DMS53 (cell line): Measurements from ENCODE around the gene CST9.

ENCODE experiments used
- DNase-seq: peaks from one replicate; lab custom pipeline; 2025; lab: John Stamatoyannopoulos, UW

CST9 gene, protein sequence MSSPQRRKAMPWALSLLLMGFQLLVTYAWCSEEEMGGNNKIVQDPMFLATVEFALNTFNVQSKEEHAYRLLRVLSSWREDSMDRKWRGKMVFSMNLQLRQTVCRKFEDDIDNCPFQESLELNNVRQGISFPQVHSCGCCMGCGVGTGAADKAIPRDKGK

DNA sequence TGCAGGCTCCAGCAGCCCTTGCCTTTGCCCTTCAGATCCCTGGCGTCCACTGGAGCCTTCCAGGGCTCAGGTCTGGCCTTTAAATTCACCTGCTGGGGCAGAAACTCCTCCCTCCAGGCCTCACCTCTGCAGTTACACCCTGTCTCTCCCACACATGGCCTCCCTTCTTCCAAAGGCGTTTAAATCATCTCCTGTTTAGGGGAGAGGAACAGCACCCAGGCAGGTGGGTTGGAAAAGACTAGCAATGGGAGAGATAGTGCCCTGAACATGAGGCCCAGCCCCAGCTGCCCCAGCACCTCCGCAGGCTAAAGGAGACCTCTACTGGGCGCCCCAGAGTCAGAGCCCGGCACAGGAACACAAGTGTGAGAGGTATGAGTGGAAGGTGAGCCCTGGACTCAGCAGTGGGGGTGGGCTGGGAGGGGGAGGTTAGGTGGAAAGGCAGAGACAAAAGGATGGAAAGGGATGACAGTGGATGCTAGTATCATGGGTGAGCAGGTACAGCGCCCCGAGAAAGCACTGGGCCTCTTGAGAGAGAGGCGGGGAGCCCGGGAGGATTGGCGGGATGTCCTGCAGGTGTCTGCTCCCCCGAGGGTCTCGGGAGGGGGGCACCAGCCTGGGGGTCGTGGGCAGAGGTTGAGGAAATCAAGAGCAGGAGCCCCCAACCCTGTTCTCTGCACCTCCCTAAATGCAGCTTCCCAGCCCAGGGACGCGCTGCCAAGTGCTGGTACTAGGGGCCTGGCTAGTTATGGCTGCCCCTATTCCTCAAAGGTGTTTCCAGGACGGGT is at the start of gene CST9:
Gene CST9 (minus strand): TSS at position 51 of the 785 bp plus-strand sequence. CDS start 53 bp downstream, outside the sequence.
- no peak for DNase-seq

DNA sequence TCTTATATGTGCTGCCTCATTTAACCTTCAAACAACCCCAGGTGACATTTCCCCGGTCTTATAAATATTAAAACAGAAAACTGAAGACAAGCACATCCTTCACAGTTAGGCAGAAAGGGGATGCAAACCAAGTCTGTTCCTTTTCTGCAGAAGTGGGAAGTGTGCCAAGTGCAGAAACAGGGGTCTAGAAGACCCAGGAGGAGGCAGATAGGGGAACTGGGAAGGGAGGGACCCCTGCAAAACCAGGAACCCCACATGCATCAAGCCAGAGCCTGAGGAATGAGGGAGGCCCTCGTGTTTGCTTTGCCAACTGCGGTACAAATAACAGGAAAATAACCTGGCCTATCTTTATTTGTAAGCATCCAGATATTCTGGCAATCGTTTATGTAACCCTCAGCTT is 49.0 kb upstream of the CST9 start:
- DNase-seq, result no peak

DNA sequence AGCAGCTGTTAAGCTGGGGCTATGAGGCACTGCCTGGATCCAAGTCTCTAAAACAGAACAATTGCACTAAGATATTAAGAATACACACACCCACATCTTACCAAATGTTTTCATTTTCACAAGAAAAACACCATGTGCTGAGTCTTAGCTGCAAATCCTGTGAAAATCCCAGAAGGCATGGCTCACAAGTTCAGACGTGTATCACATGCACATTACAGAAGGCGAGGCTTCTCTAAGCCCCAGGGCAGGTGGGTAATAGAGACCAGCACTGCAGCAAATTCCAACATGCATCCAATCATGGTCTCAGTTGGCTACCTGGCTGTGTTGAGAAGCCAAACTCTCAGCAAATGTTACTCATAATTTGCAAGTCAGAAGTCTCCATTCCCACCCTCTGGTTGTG is 48.3 kb upstream of the CST9 start:
- DNase-seq, result no peak

DNA sequence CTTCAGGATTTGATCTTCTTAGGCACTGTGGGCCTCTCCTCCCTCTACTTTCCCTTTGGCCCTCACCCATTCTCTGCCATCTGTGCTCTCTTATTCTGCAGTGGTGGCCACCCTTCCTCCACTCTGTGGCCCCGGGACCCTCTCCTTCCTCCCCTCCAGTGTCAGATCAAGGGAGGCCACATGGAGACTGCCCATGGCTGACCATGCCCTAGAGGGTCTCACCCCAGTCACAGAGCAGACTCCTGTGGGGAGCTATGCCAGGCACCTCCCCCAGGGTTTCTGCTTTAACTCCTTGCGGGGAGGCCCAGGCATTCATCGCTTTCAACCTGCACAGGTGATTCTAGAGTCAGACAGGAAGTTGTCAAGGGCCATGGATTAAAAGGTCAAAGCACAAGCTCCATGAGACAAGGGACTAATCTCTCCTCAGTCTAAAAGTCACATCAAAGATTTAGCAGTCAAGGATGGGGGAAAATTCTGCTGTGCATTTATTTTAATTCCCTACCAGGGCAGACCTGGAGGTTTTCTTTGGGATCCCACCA is 47.8 kb upstream of the CST9 start:
- peak; percentile 14 for DNase-seq

DNA sequence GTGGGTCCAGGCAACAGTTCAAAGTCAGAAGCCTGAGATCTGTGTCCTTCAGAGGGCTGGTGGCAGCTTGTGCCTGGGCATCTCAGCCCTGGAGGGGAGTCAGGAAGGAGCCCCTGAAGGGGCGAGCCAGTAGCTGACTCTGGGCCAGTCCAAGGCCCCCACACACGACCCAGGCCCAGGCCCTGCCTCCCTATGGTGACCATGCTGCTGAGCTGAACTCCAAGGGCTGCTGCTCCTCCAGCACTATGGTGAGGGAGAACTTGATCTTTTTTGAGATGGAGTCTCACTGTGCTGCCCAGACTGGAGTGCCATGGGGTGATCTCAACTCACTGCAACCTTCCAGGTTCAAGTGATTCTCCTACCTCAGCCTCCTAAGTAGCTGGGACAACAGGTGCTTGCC is 47.2 kb upstream of the CST9 start:
- DNase-seq, result no peak

DNA sequence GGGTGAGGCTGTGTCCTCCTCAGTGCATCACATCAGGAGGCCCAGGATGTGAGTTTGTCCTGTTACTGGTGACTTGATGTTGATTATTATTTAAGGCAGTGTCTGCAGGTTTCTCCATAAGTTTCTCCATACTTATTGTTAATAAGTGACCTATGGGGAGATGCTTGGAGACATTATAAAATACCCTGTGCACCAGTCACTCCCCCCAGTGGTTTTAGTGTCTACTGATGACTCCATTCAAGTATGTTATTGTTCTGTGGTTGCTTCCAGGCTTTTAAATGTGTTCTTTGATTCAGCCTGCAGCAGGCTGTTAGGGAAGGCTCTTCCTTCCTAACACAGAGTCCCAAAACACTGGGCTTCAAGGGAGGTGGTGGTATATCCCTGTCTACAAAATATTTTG is 46.7 kb upstream of the CST9 start:
- no peak for DNase-seq

DNA sequence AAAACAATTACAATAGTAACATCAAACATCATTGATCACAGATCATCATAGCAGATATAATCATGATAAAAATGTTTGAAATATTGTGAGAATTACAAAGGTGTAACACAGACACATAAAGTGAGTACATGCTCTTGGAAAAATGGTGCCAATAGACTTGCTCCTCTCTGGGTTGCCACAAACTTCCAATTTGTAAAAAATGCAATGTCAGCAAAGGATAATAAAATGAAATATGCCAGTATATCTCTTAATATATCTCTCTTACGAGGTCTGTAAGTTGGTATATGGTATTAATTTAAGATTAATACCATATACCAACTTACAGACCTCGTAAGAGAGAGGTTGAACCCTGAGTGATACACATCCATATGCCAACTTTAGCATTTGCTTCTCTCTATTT is 45.4 kb upstream of the CST9 start:
- DNase-seq, result no peak

DNA sequence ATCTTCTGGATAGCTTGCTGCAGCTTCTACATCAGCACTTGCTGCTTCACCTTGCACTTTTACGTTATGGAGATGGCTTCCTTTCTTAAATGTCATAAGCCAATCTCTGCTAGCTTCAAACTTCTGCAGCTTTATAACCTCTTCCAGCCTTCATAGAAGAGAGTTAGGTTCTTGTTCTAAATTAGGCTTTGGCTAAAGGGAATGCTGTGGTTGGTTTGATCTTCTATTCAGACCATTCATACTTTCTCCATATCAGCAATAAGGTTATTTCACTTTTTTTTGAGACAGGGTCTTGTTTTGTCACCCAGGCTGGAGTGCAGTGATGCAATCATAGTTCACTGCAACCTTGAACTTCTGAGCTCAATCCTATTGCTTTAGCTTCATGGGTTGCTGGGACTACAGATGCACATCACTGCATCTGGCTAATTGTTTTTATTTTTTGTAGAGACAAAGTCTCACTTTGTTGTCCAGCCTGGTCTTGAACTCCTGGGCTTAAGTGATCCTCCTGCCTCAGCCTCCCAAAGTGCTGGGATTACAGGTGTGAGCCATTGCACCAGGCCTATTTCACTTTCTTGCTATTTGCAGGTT is 44.2 kb upstream of the CST9 start:
- no peak for DNase-seq

DNA sequence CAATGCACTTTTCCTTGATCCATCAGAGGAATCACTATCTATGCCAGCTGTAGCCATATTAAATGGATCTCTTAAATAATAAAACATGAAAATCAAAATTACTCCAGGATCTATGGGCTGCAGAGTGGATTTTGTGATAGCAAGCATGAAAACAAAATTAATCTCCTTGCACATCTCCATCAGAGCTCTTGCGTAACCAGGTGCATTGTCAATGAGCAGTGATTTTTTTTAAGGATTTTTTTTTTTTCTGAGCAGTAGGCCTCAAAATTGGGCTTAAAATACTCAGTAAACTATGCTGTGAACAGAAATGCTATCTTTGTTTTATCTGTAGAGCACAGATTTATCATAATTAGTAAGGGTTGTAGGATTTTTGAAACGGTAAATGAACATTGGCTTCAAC is 43.5 kb upstream of the CST9 start:
- no peak for DNase-seq

DNA sequence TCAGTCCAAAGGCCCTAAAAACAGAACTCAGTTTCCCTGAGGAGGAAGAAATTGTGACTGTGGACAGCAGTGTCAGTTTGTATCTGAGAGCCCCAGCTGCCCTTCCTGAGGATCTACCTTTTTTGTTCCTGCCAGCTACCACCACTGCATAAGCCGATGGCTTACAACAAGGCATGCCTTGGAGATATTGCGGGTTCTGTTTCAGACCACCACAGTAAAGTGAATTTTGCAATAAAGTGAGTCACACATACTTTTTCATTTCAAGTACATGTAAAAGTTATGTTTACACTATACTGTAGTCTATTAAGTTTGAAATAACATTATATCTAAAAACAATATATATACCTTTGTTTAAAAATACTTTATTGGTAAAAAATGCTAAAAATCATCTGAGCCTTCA is 41.6 kb upstream of the CST9 start:
- DNase-seq, result no peak

DNA sequence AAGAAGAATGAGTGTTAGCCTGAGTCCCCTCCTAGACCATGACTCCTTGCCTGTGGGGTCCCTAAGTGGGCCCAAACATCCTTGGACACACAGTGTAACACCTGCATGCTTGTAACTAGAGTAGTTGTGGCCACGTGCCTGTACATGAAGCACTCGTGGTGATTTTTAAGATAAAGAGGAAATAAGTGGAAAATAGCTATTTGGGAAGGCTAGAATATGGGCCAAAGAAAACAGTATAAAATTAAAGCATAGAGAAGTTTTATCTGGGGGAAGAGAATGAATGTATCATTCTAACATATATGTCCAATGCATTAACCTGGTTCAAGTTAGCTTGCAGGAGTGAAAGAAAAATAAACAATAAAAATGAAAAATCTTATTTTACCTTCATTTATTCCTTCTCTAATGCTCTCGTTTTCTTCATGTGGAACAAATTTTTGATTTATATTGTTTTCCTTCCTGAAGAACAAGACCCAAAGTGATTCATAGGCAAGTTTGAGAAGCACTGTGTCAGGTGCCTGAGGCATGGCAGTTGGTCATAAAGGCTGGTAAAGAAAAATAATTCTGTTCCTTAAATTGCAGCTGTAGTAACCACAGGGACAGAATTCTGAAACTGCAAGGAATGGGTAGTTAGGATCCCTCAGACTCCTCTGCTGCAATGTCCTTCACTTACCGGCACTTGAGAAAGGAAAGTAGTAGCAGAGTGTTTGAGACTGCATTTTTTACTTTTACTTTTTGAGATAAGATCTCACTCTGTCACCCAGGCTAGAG is 40.6 kb upstream of the CST9 start:
- no peak for DNase-seq

DNA sequence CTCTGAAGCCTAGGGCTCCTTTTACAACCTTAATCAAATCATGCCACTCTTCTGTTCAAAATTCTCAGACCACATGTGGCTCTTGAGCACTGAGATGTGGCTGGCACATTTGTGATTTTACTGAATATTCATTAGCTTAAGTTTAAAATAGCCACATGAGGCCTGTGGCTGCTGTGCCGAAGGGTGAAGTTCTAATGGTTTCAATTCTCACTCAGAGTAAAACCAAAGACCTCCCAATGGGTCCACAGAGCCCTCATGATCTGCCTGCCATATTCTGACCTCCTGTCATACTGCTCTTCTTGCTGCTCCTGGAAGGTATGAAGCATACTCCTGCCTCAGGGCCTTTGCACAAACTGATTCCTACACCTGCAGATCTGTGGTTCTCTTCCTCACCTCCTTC is 39.9 kb upstream of the CST9 start:
- no peak for DNase-seq

DNA sequence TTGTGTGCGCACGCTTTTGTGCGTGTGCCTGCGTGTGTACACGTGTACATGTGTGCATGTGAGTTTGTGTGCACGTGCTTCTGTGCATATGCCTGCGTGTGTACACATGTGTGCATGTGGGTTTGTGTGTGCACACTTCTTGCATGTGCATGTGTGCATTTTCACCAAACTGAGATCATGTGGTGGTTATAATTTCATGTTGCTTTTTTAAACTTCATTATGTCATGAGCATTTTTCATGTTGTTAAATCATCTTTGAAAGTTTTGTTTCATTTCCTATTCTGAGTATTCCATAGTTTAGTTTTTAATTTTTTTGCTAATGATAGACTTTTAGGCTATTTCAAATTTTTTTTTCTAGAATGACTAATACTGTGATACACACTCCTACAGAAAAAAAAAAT is 38.4 kb upstream of the CST9 start:
- DNase-seq, result no peak

DNA sequence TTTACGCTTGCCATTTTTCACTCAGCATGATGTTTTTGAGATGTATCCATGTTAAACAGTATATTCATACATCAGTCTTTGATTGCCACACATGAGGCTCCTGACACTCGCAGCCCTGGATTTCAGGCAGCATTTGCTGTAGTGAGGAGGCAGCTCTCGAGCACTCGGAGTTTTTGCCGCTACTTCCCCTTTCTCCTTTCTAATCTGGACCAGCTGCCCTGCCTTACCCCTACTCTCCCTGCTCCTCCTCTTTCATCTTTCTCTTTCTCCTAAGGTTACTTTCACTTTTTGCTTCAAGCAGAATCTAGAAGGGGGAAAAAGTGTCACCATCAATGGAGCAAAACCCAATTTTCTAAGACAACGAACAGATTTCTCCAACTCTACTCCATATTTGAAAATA is 37.9 kb upstream of the CST9 start:
- DNase-seq, result no peak

DNA sequence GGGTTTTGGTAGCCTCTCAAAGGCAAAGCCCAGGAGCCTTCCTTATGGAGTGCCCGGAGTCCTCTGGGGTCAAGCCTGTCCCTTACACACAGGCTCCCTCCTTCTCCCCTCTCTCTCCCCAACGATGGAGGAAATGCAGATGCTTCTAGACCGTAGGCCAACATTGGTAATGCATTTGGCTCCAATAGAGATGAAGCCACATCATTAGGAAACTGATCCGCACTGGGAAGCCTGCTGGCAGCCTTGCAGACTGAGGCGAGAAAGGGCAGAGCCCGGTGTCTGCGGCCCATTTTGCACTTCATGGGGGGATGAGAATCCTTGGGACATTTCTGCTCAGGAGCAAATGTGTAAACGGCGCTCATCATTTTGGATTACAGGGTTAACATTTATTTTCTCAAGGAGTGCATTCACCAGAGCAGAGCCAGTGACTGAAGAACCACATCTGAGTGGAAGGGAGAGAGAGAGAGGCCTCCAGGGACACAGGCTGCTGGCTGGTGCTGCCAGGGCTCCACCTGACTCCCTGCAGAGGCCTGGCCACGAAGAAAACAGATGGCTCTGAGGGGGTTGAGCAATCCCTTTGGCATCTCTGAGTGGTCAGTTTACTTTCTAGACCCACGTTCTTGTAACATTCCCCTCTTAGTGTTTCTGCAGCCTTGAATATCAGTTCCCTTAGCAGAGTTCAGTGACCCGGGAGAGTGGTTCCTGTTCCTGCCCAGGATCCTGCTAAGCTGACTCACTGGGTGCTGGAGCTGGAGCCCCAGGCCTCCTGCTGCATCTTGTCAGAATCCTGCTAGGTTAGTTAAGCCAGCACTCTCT is 36.4 kb upstream of the CST9 start:
- DNase-seq, result no peak

DNA sequence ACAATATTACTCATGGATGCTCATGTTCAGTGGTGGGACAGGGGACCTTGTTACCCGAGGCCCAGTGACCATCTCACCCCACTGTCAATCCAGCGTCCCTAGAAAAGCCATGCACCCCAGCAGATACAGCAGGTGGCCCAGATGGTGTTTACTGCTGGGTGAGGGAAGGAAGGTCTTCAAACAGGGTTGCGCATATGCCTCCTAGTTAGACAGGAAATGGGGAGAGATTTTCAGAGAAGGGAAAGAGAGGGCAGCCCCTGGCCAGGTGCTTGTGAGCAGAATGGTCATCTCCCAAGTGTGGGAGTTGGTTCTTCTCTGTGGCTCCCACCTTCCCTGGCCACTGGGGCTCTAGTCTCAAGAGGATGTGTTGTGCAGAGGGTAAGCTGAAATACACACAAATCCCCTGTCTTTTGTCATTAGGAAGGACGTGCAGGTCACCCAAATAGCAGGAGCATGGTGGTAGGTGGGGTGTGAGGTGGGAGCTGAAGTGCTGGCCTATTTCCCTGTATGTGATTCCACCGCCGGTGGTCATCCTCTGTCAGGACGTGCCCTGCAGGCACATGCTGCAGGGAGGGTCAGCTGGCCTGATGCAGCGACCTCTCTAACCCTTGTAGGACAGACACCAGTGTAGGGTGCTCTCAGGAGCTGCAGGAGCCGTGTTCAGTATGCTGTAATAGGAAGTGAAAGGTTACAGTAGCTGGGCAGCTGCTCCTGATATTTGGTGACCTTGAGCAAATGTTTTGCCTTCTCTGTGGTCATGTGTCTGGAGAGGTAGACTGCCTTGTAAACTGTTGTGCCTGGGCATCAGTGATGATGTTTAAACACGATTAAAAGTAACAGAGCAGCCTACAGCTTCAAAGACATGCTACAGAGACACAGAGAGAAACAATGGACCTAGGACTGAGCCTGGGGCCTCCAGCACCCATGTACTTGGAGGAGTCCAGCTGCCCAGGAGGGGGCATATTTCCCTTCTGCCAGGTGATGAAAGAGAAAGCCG is 35.3 kb upstream of the CST9 start:
- no peak for DNase-seq

DNA sequence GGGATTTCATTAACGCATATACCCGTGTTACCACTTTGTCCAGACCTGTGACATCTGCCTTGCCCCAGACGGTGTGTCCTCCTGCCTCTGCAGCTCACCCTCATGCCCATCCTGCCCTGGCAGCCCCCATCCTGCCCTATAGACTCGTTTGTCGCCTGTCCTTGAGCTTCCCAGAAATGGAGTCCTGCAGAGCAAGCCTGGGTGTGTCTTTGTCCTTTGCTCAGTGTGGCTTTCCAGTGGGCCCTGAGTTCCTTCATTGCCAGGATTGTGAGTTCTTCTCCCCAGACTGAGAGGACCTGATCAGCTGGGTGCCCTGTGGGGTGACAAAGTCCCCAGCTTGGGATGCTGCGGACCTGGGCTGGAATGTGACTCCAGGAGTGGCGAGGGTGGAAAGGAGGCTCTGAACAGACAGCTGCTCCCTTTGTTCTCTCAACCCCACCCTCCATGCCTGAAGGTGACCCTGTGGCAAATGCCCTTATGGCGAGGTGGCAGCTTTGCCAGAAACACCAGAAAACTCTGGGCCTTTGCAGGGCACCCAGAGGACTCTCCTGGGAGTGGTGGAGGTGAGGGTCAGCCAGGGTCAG is 34.4 kb upstream of the CST9 start:
- no peak for DNase-seq

DNA sequence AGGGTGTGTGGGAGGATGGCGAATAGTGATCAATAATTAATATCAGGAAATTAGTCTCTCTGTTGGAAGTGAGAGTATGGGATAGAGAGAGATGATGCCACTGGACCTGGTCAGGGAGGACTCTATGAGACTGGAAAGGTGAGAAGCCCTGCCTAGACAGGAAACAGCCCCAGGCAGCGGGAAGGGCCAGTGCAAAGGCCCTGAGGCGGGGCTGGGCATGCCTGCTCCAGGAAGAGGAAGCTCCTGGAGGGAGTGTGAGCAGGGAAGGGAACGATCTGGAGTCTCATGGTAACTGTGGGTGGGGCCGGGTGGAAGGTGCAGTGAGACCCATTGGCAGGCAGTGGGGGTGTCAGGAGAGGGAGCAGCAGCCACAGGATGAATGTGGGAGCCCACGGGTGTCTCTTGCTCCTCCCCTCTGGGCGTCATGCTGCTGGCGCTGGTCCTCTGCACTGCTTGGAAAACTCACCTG is 33.8 kb upstream of the CST9 start:
- DNase-seq, result no peak

DNA sequence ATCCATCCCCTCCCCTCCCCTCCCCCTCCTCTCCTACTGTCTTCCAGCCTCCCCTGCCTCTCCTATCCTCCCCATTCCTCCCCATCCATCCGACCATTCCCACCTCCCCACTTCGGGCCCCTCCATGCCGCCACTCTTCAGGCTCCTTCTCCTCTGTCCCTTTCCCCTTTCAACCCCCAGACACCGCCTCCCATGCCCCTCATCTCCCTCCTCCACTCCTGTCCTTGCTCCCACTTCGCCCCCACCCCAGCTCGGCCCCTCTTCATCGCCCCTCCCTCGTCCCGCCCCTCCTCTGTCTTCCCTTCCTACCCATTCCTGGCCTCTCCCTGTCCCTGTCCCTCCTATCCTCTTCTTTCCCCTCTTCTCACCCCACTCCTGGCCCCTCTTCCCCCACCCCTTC is 32.6 kb upstream of the CST9 start:
- no peak for DNase-seq
